ENCODE data around the gene ICA1.

ICA1 gene

GRCh38 chr7:8128449-8129317 lies 133.3 kb downstream of the ICA1 start:
- no peaks in the 10 kb centered on the region for H3K9me3 ChIP-seq (ENCODE audit: control insufficient read depth, insufficient read depth, low read depth, low read length)
- no peak overlapping the region for H3K4me3 ChIP-seq (ENCODE audit: low read depth, low read length)
- no peaks in the 10 kb centered on the region for H3K4me1 ChIP-seq (ENCODE audit: control insufficient read depth, insufficient read depth, low read length)
- no peaks in the 10 kb centered on the region for H3K36me3 ChIP-seq (ENCODE audit: control insufficient read depth in 2 of 2, insufficient read depth in 1 of 2, low read length in 2 of 2)
- CTCF ChIA-PET: no interaction called here
- TF ChIP-seq, protein P1, sequence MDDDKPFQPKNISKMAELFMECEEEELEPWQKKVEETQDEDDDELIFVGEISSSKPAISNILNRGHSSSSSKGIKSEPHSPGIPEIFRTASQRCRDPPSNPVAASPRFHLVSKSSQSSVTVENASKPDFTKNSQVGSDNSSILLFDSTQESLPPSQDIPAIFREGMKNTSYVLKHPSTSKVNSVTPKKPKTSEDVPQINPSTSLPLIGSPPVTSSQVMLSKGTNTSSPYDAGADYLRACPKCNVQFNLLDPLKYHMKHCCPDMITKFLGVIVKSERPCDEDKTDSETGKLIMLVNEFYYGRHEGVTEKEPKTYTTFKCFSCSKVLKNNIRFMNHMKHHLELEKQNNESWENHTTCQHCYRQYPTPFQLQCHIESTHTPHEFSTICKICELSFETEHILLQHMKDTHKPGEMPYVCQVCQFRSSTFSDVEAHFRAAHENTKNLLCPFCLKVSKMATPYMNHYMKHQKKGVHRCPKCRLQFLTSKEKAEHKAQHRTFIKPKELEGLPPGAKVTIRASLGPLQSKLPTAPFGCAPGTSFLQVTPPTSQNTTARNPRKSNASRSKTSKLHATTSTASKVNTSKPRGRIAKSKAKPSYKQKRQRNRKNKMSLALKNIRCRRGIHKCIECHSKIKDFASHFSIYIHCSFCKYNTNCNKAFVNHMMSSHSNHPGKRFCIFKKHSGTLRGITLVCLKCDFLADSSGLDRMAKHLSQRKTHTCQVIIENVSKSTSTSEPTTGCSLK (tag by site-specific recombination; IDR thresholded peaks at IDR 0.05): no peak
- TF ChIP-seq ZNF776 (tag by site-specific recombination; IDR thresholded peaks at IDR 0.05; ENCODE audit: borderline replicate concordance): no peak
- no peak for TF ChIP-seq ZBTB48 (tag by site-specific recombination; IDR thresholded peaks at IDR 0.05)
- TF ChIP-seq YY2 (tag by site-specific recombination; IDR thresholded peaks at IDR 0.05): no peak
- TF ChIP-seq ZNF707 (tag by site-specific recombination; IDR thresholded peaks at IDR 0.05): no peak
- TF ChIP-seq, protein P2, sequence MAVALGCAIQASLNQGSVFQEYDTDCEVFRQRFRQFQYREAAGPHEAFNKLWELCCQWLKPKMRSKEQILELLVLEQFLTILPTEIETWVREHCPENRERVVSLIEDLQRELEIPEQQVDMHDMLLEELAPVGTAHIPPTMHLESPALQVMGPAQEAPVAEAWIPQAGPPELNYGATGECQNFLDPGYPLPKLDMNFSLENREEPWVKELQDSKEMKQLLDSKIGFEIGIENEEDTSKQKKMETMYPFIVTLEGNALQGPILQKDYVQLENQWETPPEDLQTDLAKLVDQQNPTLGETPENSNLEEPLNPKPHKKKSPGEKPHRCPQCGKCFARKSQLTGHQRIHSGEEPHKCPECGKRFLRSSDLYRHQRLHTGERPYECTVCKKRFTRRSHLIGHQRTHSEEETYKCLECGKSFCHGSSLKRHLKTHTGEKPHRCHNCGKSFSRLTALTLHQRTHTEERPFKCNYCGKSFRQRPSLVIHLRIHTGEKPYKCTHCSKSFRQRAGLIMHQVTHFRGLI (tag by site-specific recombination; IDR thresholded peaks at IDR 0.05): no peak
- no peak for TF ChIP-seq ZNF549 (tag by site-specific recombination; IDR thresholded peaks at IDR 0.05)
- TF ChIP-seq SCRT2 (tag by site-specific recombination; IDR thresholded peaks at IDR 0.05): no peak
- no peak for TF ChIP-seq ZNF24 (tag by site-specific recombination; IDR thresholded peaks at IDR 0.05)
- no peak for TF ChIP-seq ZNF114 (tag by site-specific recombination; IDR thresholded peaks at IDR 0.05)
- no peak for TF ChIP-seq ZNF654 (tag by site-specific recombination; IDR thresholded peaks at IDR 0.05; ENCODE audit: low read depth)
- no peak for TF ChIP-seq SP7 (tag by site-specific recombination; IDR thresholded peaks at IDR 0.05)
- no peak for TF ChIP-seq IKZF3 (tag by site-specific recombination; IDR thresholded peaks at IDR 0.05)
- TF ChIP-seq, protein P3, sequence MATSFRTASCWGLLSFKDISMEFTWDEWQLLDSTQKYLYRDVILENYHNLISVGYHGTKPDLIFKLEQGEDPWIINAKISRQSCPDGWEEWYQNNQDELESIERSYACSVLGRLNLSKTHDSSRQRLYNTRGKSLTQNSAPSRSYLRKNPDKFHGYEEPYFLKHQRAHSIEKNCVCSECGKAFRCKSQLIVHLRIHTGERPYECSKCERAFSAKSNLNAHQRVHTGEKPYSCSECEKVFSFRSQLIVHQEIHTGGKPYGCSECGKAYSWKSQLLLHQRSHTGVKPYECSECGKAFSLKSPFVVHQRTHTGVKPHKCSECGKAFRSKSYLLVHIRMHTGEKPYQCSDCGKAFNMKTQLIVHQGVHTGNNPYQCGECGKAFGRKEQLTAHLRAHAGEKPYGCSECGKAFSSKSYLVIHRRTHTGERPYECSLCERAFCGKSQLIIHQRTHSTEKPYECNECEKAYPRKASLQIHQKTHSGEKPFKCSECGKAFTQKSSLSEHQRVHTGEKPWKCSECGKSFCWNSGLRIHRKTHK (tag by site-specific recombination; IDR thresholded peaks at IDR 0.05): no peak
- TF ChIP-seq, protein P4, sequence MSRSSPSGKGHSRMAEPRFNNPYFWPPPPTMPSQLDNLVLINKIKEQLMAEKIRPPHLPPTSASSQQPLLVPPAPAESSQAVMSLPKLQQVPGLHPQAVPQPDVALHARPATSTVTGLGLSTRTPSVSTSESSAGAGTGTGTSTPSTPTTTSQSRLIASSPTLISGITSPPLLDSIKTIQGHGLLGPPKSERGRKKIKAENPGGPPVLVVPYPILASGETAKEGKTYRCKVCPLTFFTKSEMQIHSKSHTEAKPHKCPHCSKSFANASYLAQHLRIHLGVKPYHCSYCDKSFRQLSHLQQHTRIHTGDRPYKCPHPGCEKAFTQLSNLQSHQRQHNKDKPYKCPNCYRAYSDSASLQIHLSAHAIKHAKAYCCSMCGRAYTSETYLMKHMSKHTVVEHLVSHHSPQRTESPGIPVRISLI (tag by site-specific recombination; IDR thresholded peaks at IDR 0.05): no peak
- no peak for TF ChIP-seq ZBTB8A (tag by site-specific recombination; IDR thresholded peaks at IDR 0.05)
- TF ChIP-seq ZNF561 (tag by site-specific recombination; IDR thresholded peaks at IDR 0.05; ENCODE audit: borderline replicate concordance): no peak
- no peak for TF ChIP-seq ZNF585B (tag by site-specific recombination; IDR thresholded peaks at IDR 0.05)
- no peak for TF ChIP-seq WT1 (tag by site-specific recombination; IDR thresholded peaks at IDR 0.05)
- H3K27ac ChIP-seq (ENCODE audit: extremely low read depth, low read depth, low read length): no peak overlapping the region
- POLR2A ChIA-PET: no interaction called here

Measured in HEK293 (cell line).